Right atrium auricular region (tissue), 2 donors: ENCODE data around the gene CDS1. TPM values are rescaled to one million over a fixed set of nuclear protein-coding genes. Genes with fewer than 3 reads are reported as not detected.

Source experiments
- DNase-seq: peaks from one replicate; pipeline ENCODE4 v3.0.0-alpha.2; 2019; ENCODE audit warnings: low spot score
- H3K27ac ChIP-seq, 2 donors: fragments of 200-600 bp; sonication (generic); 1 replicate in 1 of 2; 2 replicates in 1 of 2; pipeline ENCODE4 v1.5.1; 2016 to 2019
- H3K27me3 ChIP-seq, 2 donors: fragments of 200-600 bp; sonication (generic); one replicate each; pipeline versions ENCODE4 v1.5.1 to v1.6.0; 2017 to 2019
- H3K36me3 ChIP-seq: fragments of 200-600 bp; sonication (generic); one replicate; pipeline ENCODE4 v1.5.1; 2016
- H3K4me1 ChIP-seq, 2 donors: fragments of 200-600 bp; sonication (generic); one replicate each; pipeline versions ENCODE4 v1.5.1 to v1.6.0; 2017 to 2019
- H3K4me3 ChIP-seq, 2 donors: fragments of 200-600 bp; sonication (generic); 1 replicate in 1 of 2; 2 replicates in 1 of 2; pipeline ENCODE4 v1.5.1; 2017 to 2019; ENCODE audit warnings: mild to moderate bottlenecking in 1 of 2, moderate library complexity in 1 of 2
- H3K9me3 ChIP-seq, 2 donors: fragments of 200-600 bp; sonication (generic); one replicate each; pipeline ENCODE4 v1.5.1; 2019
- total RNA-seq, 2 donors: library from RNA; depleted of rRNA; stranded (reverse); fragments of >200 nt; gene quantifications; one replicate each; pipeline ENCODE4 v1.1.0, GENCODE V29; 2016
- TF ChIP-seq, protein P1 (sequence below), 2 donors: fragments of 200-600 bp; sonication (generic); IDR thresholded peaks; one replicate each; pipeline ENCODE4 v1.5.1; 2019; ENCODE audit warnings: antibody characterized with exemption in 2 of 2

The CDS1 gene
- total RNA-seq, 2 donors from 2014 or later = 0.30 to 0.98 TPM

GRCh38 chr4:84699001-84699671, 116.2 kb downstream of the CDS1 start:
- Histone ChIP-seq H3K27ac (no peak overlapping the region), H3K27me3 (no peaks in the 10 kb centered on the region), H3K4me1 (no peaks in the 10 kb centered on the region), H3K36me3 (peaks cover 77% of the 10 kb centered on the region), H3K4me3 (no peak overlapping the region), H3K9me3 (no peaks in the 10 kb centered on the region)
- TF ChIP-seq, protein P1, sequence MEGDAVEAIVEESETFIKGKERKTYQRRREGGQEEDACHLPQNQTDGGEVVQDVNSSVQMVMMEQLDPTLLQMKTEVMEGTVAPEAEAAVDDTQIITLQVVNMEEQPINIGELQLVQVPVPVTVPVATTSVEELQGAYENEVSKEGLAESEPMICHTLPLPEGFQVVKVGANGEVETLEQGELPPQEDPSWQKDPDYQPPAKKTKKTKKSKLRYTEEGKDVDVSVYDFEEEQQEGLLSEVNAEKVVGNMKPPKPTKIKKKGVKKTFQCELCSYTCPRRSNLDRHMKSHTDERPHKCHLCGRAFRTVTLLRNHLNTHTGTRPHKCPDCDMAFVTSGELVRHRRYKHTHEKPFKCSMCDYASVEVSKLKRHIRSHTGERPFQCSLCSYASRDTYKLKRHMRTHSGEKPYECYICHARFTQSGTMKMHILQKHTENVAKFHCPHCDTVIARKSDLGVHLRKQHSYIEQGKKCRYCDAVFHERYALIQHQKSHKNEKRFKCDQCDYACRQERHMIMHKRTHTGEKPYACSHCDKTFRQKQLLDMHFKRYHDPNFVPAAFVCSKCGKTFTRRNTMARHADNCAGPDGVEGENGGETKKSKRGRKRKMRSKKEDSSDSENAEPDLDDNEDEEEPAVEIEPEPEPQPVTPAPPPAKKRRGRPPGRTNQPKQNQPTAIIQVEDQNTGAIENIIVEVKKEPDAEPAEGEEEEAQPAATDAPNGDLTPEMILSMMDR (IDR thresholded peaks at IDR 0.05) = no peak
- DNase-seq = no peak

Other genes with a start within 250 kb of the CDS1 start
- not detected for gene NKX6-1, start 83.8 kb upstream of the CDS1 start, total RNA-seq